ENCODE data around the gene RPL7A.
A peak's percentile ranks its signal among the peaks of the same experiment; 100 is the strongest.
"Not testable (repeated sequence)": the region's sequence is repeated elsewhere in the genome, so short reads cannot be mapped to it uniquely, and the experiment has no call there.

RPL7A gene

GRCh38 chr9:133333011-133333410 is 15.0 kb upstream of the RPL7A start:
- Histone ChIP-seq H3K27ac (replicated peaks) (no peak overlapping the region), H3K4me3 (replicated peaks; ENCODE audit: insufficient read depth, low read length) (no peak overlapping the region), H3K27me3 (ENCODE audit: insufficient read depth, poor library complexity, severe bottlenecking) (no peaks in the 10 kb centered on the region)
- no peak for DNase-seq (ENCODE audit: low read depth in 1 of 2, low spot score in 1 of 2)
- TF ChIP-seq, protein P1, sequence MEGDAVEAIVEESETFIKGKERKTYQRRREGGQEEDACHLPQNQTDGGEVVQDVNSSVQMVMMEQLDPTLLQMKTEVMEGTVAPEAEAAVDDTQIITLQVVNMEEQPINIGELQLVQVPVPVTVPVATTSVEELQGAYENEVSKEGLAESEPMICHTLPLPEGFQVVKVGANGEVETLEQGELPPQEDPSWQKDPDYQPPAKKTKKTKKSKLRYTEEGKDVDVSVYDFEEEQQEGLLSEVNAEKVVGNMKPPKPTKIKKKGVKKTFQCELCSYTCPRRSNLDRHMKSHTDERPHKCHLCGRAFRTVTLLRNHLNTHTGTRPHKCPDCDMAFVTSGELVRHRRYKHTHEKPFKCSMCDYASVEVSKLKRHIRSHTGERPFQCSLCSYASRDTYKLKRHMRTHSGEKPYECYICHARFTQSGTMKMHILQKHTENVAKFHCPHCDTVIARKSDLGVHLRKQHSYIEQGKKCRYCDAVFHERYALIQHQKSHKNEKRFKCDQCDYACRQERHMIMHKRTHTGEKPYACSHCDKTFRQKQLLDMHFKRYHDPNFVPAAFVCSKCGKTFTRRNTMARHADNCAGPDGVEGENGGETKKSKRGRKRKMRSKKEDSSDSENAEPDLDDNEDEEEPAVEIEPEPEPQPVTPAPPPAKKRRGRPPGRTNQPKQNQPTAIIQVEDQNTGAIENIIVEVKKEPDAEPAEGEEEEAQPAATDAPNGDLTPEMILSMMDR (IDR thresholded peaks at IDR 0.05; ENCODE audit: insufficient read depth, low read length), result no peak
- TF ChIP-seq POLR2AphosphoS5 (IDR thresholded peaks at IDR 0.05; ENCODE audit: low read depth), result no peak
- no peak for TF ChIP-seq GABPA (IDR thresholded peaks at IDR 0.05; ENCODE audit: low read depth)
- TF ChIP-seq REST (IDR thresholded peaks at IDR 0.05; ENCODE audit: insufficient replicate concordance, low read depth), result no peak
- no peak for TF ChIP-seq SPI1 (IDR thresholded peaks at IDR 0.05; ENCODE audit: borderline replicate concordance, low read depth)

- DNase-seq (ENCODE audit: low read depth in 1 of 2, low spot score in 1 of 2), result no peak
- TF ChIP-seq GABPA (IDR thresholded peaks at IDR 0.05; ENCODE audit: low read depth) (no peak), POLR2AphosphoS5 (IDR thresholded peaks at IDR 0.05; ENCODE audit: low read depth) (no peak), REST (IDR thresholded peaks at IDR 0.05; ENCODE audit: insufficient replicate concordance, low read depth) (no peak), SPI1 (IDR thresholded peaks at IDR 0.05; ENCODE audit: borderline replicate concordance, low read depth) (no peak)
- TF ChIP-seq, protein P1 (IDR thresholded peaks at IDR 0.05; ENCODE audit: insufficient read depth, low read length), result no peak
Measured at GRCh38 chr9:133333566-133333965, 14.5 kb upstream of the RPL7A start.

DNA sequence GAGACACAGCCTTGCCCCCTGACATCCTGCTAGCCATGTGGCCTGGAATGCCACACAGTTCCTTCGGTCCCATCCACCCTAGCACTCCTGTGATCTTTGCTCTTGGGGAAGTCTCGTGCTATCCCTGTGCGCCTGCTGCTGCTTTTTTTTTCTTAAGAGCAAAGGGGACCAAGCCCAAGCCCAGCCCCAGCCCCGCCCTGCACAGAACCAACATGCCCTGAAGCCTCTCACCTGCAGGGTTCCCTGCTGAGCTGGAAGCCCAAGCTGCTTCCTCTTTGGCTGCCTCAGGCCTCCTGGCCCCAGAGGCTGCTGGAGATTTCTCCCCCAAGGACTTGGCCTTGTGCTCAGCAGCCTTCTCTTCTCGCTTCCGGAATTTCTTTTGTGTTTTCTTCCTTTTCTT is 13.9 kb upstream of the RPL7A start:
- peak; percentile 64 to 74 for DNase-seq (ENCODE audit: low read depth in 1 of 2, low spot score in 1 of 2)
- no peak overlapping the region for H3K27ac ChIP-seq (replicated peaks)
- H3K4me3 ChIP-seq (replicated peaks; ENCODE audit: insufficient read depth, low read length), result 0 out of 2 replicates have a peak overlapping the region, but pooled peaks have one; percentile 1
- no peaks in the 10 kb centered on the region for H3K27me3 ChIP-seq (ENCODE audit: insufficient read depth, poor library complexity, severe bottlenecking)
- TF ChIP-seq REST (IDR thresholded peaks at IDR 0.05; ENCODE audit: insufficient replicate concordance, low read depth), result no peak
- no peak for TF ChIP-seq POLR2AphosphoS5 (IDR thresholded peaks at IDR 0.05; ENCODE audit: low read depth)
- peak; percentile 5; the same call in 1 of the 2 replicates for TF ChIP-seq SPI1 (IDR thresholded peaks at IDR 0.05; ENCODE audit: borderline replicate concordance, low read depth)
- no peak for TF ChIP-seq GABPA (IDR thresholded peaks at IDR 0.05; ENCODE audit: low read depth)
- TF ChIP-seq, protein P1 (IDR thresholded peaks at IDR 0.05; ENCODE audit: insufficient read depth, low read length), result no peak

More at GRCh38 chr9:133333566-133333965, 14.5 kb upstream of the RPL7A start:
- H3K4me3 ChIP-seq (replicated peaks; ENCODE audit: insufficient read depth, low read length), result no peak overlapping the region
- no peaks in the 10 kb centered on the region for H3K27me3 ChIP-seq (ENCODE audit: insufficient read depth, poor library complexity, severe bottlenecking)
- H3K27ac ChIP-seq (replicated peaks), result no peak overlapping the region

GRCh38 chr9:133334888-133335287 is 13.1 kb upstream of the RPL7A start:
- Histone ChIP-seq H3K4me3 (replicated peaks; ENCODE audit: insufficient read depth, low read length) (peak overlapping the region; percentile 85), H3K27ac (replicated peaks) (peak overlapping the region; percentile 96)
- peak in 1 of 2 experiments; percentile 61 for DNase-seq (ENCODE audit: low read depth in 1 of 2, low spot score in 1 of 2)
- H3K27me3 ChIP-seq (ENCODE audit: insufficient read depth, poor library complexity, severe bottlenecking), result not testable (repeated sequence)
